Glutamatergic neuron (in vitro differentiated cells): ENCODE results near the gene SMIM20. TPM values are rescaled to one million over a fixed set of nuclear protein-coding genes. Genes with fewer than 3 reads are reported as not detected.
A peak's percentile ranks its signal among the peaks of the same experiment; 100 is the strongest.

ENCODE experiments used
- DNase-seq: peaks from one replicate; pipeline ENCODE4 v3.0.0; 2022
- H3K27ac Mint-ChIP-seq: one replicate; pipeline ENCODE4 v1.8.0; 2020; ENCODE audit warnings: mild to moderate bottlenecking, mixed read lengths, inconsistent platforms; ENCODE audit not compliant: unreplicated experiment
- H3K27me3 Mint-ChIP-seq: one replicate; pipeline ENCODE4 v1.8.0; 2020; ENCODE audit warnings: mild to moderate bottlenecking, moderate library complexity, mixed read lengths, inconsistent platforms; ENCODE audit not compliant: unreplicated experiment
- H3K36me3 Mint-ChIP-seq: one replicate; pipeline ENCODE4 v1.8.0; 2020; ENCODE audit warnings: mild to moderate bottlenecking, mixed read lengths, inconsistent platforms; ENCODE audit not compliant: unreplicated experiment
- H3K4me1 Mint-ChIP-seq: one replicate; pipeline ENCODE4 v1.8.0; 2020; ENCODE audit warnings: mild to moderate bottlenecking, low read depth, mixed read lengths, inconsistent platforms; ENCODE audit not compliant: unreplicated experiment
- H3K4me3 Mint-ChIP-seq: one replicate; pipeline ENCODE4 v1.8.0; 2020; ENCODE audit warnings: mild to moderate bottlenecking, mixed read lengths, inconsistent platforms; ENCODE audit not compliant: unreplicated experiment
- H3K9me3 Mint-ChIP-seq: one replicate; pipeline ENCODE4 v1.8.0; 2020; ENCODE audit warnings: mild to moderate bottlenecking, moderate library complexity, mixed read lengths, inconsistent platforms; ENCODE audit not compliant: unreplicated experiment
- total RNA-seq: library from RNA; stranded (reverse); fragmentation: NEBNext Ultra II Directional; extraction: Animal tissue kit (Norgen Biotek cat#: 25700); gene quantifications from one replicate; pipeline ENCODE4 v1.2.1, GENCODE V29; 2021; ENCODE audit not compliant: unreplicated experiment
- TF ChIP-seq, protein P1 (sequence below): fragments of 200-600 bp; sonication (generic); IDR thresholded peaks from one replicate; pipeline ENCODE4 v1.5.0; 2021; ENCODE audit not compliant: partially characterized antibody, unreplicated experiment

SMIM20 gene
- total RNA-seq, 1 donor from 2014 or later: 19.6 TPM

DNA sequence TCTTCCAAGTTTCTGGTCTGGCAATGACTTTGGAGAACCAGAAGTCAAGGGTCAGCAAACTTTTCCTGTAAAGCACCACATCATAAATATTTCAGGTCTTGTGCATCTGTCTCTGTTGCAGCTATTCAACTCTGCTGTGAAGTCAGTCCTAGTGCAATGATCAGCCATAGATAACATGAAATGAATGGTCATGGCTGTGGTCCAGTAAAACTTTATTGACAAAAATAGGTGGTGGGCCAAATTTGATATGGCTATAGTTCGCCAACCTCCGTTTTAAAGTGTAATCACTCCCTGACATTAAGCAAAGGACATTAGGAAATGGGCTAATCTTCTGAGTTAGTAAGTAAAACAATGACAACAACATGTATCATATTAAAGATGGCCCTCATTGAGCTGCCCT lies 30.5 kb upstream of the SMIM20 start:
- H3K36me3 Mint-ChIP-seq: peaks cover 4% of the 10 kb centered on the region
- H3K4me1 Mint-ChIP-seq: peaks cover 5% of the 10 kb centered on the region
- TF ChIP-seq, protein P1, sequence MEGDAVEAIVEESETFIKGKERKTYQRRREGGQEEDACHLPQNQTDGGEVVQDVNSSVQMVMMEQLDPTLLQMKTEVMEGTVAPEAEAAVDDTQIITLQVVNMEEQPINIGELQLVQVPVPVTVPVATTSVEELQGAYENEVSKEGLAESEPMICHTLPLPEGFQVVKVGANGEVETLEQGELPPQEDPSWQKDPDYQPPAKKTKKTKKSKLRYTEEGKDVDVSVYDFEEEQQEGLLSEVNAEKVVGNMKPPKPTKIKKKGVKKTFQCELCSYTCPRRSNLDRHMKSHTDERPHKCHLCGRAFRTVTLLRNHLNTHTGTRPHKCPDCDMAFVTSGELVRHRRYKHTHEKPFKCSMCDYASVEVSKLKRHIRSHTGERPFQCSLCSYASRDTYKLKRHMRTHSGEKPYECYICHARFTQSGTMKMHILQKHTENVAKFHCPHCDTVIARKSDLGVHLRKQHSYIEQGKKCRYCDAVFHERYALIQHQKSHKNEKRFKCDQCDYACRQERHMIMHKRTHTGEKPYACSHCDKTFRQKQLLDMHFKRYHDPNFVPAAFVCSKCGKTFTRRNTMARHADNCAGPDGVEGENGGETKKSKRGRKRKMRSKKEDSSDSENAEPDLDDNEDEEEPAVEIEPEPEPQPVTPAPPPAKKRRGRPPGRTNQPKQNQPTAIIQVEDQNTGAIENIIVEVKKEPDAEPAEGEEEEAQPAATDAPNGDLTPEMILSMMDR: no peak
- no peak overlapping the region for H3K4me3 Mint-ChIP-seq
- no peak overlapping the region for H3K27ac Mint-ChIP-seq
- H3K27me3 Mint-ChIP-seq: no peaks in the 10 kb centered on the region
- no peak for DNase-seq
- H3K9me3 Mint-ChIP-seq: peaks cover 2% of the 10 kb centered on the region

DNA sequence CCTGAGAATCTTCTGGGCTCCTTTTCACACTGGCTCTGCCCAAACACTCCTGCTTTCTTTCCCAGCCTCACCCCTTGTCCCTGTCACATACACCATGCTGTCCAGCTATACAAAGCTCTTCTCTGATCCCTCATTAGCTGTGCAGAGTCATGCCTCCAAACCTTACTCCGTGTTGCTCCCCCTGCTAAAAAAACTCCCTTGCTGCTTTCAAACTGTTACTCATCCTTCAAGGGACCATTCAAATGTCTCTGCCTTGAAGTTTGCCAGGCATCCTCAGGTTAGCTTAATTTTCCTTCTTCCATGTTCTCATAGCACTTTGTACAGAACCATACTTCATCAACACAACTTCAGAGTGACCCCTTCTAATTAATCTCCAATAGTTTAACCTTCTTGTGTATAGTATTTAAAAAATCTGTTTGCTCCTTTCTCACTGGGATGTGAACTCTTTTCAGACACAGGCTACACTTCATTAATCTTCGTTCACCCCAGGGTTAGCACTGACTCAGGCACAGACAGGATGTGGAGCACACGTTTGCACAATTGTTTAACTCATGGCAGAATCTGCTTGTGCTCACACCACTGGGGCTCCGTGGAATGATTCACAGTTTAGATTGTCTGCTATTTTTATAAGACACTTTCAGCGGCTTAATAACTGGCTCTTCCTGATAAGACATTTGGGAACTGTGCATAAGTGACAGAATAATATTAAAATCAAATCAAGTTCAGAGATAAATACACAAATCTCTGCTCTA lies 29.8 kb upstream of the SMIM20 start:
- H3K36me3 Mint-ChIP-seq: peaks cover 4% of the 10 kb centered on the region
- no peaks in the 10 kb centered on the region for H3K27me3 Mint-ChIP-seq
- no peak for DNase-seq
- TF ChIP-seq, protein P1: no peak
- no peak overlapping the region for H3K27ac Mint-ChIP-seq
- H3K9me3 Mint-ChIP-seq: peaks cover 2% of the 10 kb centered on the region
- no peak overlapping the region for H3K4me3 Mint-ChIP-seq
- peaks cover 4% of the 10 kb centered on the region for H3K4me1 Mint-ChIP-seq

DNA sequence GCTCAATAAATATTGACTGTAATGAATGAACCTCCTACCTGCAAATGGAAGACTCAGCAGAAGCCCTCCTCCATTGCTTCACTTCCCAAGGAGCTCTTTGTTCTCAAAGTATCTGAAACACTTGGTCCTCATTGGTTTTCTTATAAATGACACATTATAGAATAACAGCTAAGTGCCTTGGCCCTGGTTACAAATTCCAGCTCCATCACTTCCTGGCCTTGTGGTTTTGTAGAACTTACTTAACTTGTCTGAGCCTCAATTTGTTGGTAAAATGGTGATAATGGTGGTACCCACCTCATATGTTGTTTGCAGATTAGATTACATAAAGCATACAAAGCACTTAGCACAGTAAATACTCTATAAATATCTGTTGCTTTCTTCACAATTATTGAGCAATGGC lies 25.2 kb upstream of the SMIM20 start:
- TF ChIP-seq, protein P1: no peak
- peaks cover 2% of the 10 kb centered on the region for H3K9me3 Mint-ChIP-seq
- H3K27ac Mint-ChIP-seq: no peak overlapping the region
- DNase-seq: no peak
- peaks cover 18% of the 10 kb centered on the region for H3K4me1 Mint-ChIP-seq
- peaks cover 4% of the 10 kb centered on the region for H3K36me3 Mint-ChIP-seq
- H3K4me3 Mint-ChIP-seq: no peak overlapping the region
- H3K27me3 Mint-ChIP-seq: peaks cover 4% of the 10 kb centered on the region

DNA sequence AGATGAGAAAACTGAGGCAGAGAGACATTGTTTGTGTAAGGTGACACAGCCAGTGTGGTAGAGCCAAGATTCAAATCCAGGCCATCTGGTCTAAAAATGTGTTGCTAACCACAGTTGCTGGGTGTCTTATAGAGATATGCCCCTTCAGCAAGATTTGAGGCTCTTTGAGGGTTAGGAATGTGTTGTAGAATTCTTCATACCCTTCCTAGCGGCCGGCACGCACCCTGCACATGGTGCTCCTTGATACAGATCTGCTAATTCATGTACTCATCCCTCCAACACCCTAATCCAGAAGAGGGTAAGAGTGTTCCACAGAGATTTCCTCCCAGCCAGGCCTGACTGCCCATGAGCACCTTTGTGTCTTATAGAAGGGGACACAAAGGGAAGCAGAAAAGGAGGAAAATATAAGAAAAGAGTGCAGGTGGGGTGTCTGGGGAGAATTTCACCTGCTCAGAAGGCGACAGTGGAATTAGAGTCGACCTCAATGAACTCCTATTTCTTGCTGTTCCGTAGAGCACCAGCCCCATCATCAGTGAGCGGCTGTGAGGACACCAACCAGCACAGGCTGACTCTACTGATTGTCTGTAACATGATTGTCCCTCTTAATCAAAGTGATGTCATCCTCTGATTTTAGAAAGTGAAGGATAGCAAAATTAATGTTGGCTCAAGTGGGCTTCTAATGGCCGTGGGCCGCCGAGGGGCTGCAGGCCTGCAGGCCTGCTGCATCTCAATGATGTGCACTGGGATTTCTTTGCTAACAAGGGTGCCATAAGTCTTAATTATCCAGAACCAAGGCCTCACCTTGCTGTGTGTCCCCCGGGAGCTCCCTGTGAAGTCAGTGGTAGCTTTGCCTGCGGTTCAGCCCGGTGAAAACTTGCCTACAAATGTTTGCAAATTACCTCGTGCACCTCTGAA lies 24.2 kb upstream of the SMIM20 start:
- peak overlapping the region; percentile 80 for H3K27ac Mint-ChIP-seq
- no peak overlapping the region for H3K4me3 Mint-ChIP-seq
- peaks cover 4% of the 10 kb centered on the region for H3K27me3 Mint-ChIP-seq
- TF ChIP-seq, protein P1: no peak
- no peaks in the 10 kb centered on the region for H3K36me3 Mint-ChIP-seq
- H3K9me3 Mint-ChIP-seq: no peaks in the 10 kb centered on the region
- peaks cover 15% of the 10 kb centered on the region for H3K4me1 Mint-ChIP-seq
- DNase-seq: peak; percentile 21
